Activated CD4-positive, alpha-beta T cell treated with anti-CD3 and anti-CD28 coated beads for 4 hours (primary cell): Measurements from ENCODE around the gene GSTCD.
"Not testable (repeated sequence)": the region's sequence is repeated elsewhere in the genome, so short reads cannot be mapped to it uniquely, and the experiment has no call there.

Source experiments
- DNase-seq, 2 donors: peaks; one replicate each; pipeline ENCODE4 v3.0.0-alpha.2; 2020

GSTCD gene

DNA sequence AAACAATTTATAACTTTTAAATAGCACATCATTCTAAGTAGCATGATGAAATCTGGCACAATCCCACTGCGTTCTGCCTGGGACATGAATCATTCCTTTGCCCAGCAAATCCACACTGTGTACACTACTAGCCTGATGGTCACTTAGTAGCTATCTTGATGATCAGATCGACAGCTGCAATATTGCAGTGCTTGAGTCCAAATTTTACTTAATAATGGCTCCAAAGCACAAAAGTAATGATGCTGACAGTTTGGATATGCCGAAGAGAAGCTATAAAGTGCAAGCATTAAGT lies 100.1 kb downstream of the GSTCD start:
- no peak for DNase-seq

DNA sequence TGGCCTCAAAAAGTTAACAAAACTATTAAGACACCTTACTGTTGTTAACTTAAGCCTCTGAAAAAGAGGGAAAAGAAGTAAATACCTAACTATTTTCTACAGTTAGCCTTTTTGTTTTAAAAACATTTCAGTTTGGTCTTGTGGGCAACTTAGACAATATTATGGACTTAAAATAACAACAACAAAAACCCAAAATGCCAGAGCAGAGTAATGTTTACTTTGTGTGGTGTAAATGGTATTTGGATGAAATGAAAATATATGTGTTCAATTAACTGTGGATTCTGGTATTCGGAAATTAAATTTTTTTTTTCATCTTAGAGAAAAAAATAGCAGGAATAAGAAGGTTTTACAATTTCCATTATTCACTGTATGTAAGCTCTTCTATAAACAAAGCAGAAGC lies 107.1 kb downstream of the GSTCD start:
- no peak for DNase-seq

- no peak for DNase-seq
Observed at GRCh38 chr4:105822061-105822460, 113.5 kb downstream of the GSTCD start.

DNA sequence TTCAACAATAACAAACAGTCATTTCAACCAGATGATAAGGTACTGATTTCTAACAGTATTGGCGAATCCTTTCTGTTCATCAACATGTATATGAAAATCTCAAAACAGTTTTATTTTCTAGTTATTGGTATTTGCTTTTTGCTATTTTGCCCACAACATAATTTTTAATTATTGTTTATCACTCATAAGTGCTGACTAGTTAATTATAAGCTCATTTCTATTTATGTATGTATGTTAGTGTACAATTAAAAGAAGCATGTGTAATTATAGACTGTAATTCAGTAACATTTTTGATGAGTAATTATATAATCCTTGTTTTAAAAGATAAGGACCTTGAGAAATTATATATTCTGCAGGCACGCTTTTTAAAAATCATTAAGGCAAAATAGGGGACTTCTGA lies 119.5 kb downstream of the GSTCD start:
- no peak for DNase-seq

GRCh38 chr4:105831189-105831588 lies 122.6 kb downstream of the GSTCD start:
- DNase-seq = no peak

GRCh38 chr4:105835177-105835576 lies 126.6 kb downstream of the GSTCD start:
- DNase-seq = no peak

DNA sequence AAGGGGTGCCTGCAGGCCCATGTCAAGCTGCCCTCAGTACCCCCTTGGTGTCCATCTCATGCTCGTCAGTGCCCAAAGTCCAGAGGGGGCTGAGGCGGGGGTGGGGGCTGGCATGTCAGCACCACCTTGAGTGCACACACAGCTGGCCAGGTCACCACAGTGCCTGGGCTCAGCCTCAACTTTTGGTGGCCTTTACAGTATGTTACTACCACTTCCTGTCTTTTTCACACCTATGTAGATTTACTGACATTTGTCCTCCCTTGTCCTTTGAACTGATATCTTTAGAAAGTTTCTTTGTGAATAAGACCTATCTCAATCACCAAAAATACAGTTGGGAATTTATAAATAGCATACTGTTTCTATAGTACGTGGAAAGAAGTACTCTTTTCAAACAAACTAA lies 128.0 kb downstream of the GSTCD start:
- no peak for DNase-seq

DNA sequence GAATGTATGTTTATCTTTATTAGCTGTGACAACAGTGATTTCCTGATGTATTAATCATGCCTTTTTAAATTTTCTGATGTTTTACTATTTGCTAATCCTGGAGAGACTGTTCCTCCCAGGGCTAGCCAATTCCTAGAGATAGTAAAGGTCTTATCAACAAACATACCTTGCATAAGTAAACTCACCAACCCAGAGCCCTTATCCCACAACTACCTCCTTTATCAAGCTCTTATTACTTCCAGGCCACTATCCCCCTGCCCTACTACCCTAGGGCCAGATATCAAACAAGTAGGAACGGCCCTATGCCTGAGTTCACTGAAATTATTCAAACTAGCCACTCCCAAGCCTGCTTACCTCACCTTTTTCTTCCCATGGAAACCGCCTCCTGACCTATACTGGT lies 128.5 kb downstream of the GSTCD start:
- no peak for DNase-seq

DNA sequence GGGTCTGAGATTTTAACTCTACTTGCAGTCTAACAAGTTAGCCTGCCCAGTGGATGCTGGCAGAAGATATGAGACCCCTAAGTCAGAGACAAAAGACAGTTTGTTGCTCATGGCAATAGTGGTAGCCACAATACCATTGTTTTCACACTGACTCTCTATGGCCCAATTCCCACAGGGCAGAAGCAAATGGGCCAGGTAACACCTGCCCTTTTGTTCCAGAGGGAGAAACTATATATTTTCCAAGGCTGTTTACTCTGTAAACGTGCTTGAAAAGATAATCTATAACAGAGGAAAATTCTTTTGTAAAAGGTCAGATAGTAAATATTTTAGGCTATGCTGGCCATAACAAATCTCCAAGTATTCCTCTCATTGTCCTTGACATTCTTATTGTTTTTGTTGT lies 129.5 kb downstream of the GSTCD start:
- no peak for DNase-seq

DNA sequence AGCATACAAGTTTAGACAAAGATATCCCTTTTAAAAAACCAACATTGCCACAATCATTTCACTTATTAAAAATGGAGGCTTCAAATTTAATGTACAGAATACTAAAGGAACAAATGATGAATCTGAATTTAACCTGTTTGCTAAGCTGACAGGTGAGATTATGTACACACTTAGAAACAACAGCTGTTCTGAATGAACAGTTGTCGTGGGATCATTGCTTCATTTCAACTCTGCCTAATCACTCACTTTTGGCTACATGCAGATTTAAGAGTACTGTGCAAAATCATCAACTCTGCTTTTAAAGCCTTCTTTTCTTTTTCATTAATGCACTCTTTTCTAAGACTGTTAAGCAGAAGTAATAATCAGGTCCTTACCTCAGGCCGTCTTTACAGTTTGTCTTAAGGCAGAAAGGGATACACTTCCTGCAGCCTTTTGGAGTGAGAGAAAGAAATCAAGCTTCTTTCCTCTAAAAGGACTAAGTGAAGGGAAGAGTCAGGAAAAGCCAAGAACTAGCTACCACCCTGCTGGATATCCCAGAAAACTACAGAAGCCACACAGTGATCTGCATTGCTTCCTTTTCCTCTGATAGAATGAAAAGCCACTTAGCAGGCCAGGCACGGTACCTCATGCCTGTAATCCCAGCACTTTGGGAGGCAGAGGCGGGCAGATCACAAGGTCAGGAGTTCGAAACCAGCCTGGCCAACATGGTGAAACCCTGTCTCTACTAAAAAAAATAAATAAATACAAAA lies 132.0 kb downstream of the GSTCD start:
- DNase-seq = no peak

DNA sequence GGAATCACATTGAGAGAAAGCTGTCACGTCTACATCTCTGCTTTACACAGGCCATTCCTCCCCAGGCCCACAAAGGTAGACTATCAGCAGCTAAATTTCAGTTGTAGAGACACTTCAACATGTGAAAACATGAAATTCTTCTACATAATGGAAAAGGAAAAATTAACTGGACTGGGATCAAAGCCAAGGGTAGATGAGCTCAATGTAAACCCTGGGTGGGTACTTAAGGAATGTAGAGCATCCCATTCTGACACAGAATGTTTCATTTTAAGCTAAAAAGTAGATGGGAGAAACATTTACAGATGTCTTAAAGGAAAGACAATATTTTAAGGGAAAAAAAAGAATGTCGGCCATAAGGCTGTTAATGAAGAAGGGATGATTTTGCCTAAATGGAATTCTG lies 135.4 kb downstream of the GSTCD start:
- DNase-seq = no peak

- DNase-seq = no peak
Observed at GRCh38 chr4:105845559-105845958, 137.0 kb downstream of the GSTCD start.

DNA sequence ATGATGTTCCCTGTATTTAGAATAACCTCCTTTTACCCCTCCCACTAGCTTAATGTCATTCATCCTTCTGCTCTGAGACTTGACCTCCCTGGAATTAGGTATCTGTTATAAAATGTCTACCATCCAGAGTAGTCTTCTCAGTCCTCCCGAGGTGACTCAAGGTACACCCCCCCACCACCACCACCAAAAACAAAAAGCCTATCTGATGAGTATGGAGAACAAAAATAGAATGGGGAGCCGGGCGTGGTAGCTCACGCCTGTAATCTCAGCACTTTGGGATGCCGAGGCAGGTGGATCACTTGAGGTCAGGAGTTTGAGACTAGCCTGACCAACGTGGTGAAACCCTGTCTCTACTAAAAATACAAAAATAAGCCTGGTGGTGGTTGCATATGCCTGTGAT lies 139.8 kb downstream of the GSTCD start:
- not testable (repeated sequence) for DNase-seq

- no peak for DNase-seq
Observed at GRCh38 chr4:105851196-105851595, 142.6 kb downstream of the GSTCD start.

- DNase-seq = not testable (repeated sequence)
Observed at GRCh38 chr4:105852230-105852629, 143.6 kb downstream of the GSTCD start.

DNA sequence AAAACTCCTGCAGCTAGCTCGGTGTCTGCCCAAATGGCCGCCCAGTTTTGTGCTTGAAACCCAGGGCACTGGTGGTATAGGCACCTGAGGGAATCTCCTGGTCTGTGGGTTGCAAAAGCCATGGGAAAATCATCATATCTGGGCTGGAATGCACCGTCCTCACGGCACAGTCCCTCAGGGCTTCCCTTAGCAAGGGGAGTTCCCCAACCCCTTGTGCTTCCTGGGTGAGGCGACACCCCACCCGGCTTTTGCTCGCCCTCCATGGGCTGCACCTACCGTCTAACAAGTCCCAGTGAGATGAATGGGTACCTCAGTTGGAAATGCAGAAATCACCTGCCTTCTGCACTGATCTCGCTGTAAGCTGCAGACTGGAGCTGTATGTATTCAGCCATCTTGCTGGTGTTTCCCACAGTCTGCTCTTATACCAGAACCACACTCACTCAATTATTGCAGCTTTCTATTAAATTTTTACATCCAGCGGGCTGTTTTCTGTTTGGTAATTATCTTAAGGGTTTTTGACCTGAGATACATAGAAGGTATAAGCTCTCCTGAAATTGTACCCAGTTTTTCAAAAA lies 150.0 kb downstream of the GSTCD start:
- DNase-seq = no peak

- no peak for DNase-seq
Observed at GRCh38 chr4:105859233-105859632, 150.6 kb downstream of the GSTCD start.

DNA sequence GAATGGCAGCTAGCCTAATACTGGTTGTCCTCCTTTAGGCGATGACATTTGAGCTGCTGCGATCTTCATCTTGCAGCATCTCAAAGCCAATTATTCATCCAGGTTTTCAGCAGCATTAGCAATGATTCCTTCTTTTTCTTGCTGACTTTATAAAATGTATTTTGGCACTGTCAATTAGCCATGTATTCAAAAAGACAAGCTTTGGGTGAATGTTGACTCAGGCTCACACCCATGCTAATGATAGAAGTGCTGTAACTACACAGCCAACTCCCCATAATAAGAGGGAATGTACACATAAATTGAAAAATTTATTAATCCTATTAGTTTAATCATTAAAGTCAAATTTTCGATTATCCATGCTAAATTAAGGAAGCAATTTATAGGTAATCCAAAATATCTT lies 162.4 kb downstream of the GSTCD start:
- no peak for DNase-seq

GRCh38 chr4:105871997-105872396 lies 163.4 kb downstream of the GSTCD start:
- DNase-seq = no peak

- DNase-seq = no peak
Observed at GRCh38 chr4:105875233-105875632, 166.6 kb downstream of the GSTCD start.

DNA sequence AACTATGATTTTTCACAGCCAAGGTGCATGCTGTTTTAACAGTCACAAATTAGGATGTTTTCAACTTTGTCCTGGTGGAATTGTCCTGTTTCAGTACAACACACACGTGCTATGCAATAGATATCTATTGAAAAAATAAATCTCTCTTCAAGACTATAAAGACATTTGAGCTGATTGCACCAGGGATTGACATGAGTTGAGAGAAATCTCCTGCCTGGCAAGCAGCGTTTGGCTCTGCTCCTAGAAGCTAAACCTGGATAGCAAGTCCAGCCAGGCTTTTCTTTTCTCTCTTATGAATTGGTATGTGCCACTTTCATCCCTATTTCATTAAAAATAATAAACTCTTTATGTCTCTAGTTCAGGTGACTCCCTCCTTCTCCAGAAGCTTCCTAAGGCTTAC lies 170.1 kb downstream of the GSTCD start:
- no peak for DNase-seq

GRCh38 chr4:105887508-105887907 lies 178.9 kb downstream of the GSTCD start:
- no peak for DNase-seq

- DNase-seq = no peak
Observed at GRCh38 chr4:105894660-105895582, 186.3 kb downstream of the GSTCD start, which contains the start of gene NPNT. Gene NPNT, plus strand, starts transcription at chr4:105895471. Its CDS starts 182 bp downstream, at chr4:105895653.
